IMR-90 (cell line): Measurements from ENCODE around the gene RAD51B.

Source experiments
- BHLHE40 ChIP-seq: fragments of 150-350 bp; IDR thresholded peaks from 2 replicates; pipeline ENCODE4 v1.6.1; 2016; ENCODE audit warnings: mild to moderate bottlenecking, low read depth, low read length
- CEBPB ChIP-seq: IDR thresholded peaks from 2 replicates; pipeline ENCODE4 v1.6.1; 2012; ENCODE audit warnings: low read depth, low read length, improper control_type of control experiment
- MAZ ChIP-seq: IDR thresholded peaks from 2 replicates; pipeline ENCODE4 v1.6.1; 2012; ENCODE audit warnings: low read depth, mild to moderate bottlenecking, low read length, improper control_type of control experiment, moderate library complexity, borderline replicate concordance
- MXI1 ChIP-seq: IDR thresholded peaks from 2 replicates; pipeline ENCODE4 v1.6.1; 2012; ENCODE audit warnings: low read depth, mild to moderate bottlenecking, low read length, moderate library complexity, borderline replicate concordance
- POLR2A ChIP-seq: IDR thresholded peaks from 2 replicates; pipeline ENCODE4 v1.6.1; 2012; ENCODE audit warnings: mild to moderate bottlenecking, low read depth, low read length
- RAD21 ChIP-seq: IDR thresholded peaks from 2 replicates; pipeline ENCODE4 v1.6.1; 2012; ENCODE audit warnings: low read length, improper control_type of control experiment
- RCOR1 ChIP-seq: IDR thresholded peaks from 2 replicates; pipeline ENCODE4 v1.6.1; 2012; ENCODE audit warnings: mild to moderate bottlenecking, low read length, improper control_type of control experiment; ENCODE audit not compliant: insufficient replicate concordance
- RFX5 ChIP-seq: IDR thresholded peaks from 2 replicates; pipeline ENCODE4 v1.8.0; 2012; ENCODE audit warnings: low read depth, mild to moderate bottlenecking, low read length, moderate library complexity
- TF ChIP-seq, protein P1 (sequence below): conservative IDR thresholded peaks from 2 replicates; pipeline ENCODE4 v1.5.1; 2012; ENCODE audit warnings: mild to moderate bottlenecking, low read depth, low read length, improper control_type of control experiment
- TF ChIP-seq, protein P2 (sequence below): fragments of 150-350 bp; IDR thresholded peaks from 2 replicates; pipeline ENCODE4 v1.6.1; 2017; ENCODE audit warnings: mild to moderate bottlenecking, antibody characterized with exemption, low read length, low read depth

DNA sequence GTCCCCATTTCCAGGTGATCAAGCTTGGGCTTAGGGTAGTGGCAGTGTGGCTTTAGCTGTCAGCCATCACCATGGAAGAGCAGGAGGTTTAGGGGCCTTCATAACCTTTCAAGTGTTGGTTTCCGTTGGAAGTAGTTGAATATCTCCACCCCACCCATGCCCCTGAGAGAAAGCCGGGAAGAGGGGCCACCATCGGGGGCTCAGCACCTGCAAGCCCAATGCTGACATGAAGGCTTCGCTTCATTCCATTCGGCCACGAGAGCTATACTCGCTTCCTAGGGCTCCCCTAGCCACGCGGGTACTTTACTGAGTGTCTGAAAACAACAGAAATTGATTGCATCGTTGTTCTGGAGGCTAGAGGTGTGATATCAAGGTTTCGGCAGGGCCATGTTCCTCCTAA, 738.5 kb downstream of the RAD51B start:
- TF ChIP-seq RCOR1 = no peak
- no peak for TF ChIP-seq MXI1
- TF ChIP-seq, protein P1, sequence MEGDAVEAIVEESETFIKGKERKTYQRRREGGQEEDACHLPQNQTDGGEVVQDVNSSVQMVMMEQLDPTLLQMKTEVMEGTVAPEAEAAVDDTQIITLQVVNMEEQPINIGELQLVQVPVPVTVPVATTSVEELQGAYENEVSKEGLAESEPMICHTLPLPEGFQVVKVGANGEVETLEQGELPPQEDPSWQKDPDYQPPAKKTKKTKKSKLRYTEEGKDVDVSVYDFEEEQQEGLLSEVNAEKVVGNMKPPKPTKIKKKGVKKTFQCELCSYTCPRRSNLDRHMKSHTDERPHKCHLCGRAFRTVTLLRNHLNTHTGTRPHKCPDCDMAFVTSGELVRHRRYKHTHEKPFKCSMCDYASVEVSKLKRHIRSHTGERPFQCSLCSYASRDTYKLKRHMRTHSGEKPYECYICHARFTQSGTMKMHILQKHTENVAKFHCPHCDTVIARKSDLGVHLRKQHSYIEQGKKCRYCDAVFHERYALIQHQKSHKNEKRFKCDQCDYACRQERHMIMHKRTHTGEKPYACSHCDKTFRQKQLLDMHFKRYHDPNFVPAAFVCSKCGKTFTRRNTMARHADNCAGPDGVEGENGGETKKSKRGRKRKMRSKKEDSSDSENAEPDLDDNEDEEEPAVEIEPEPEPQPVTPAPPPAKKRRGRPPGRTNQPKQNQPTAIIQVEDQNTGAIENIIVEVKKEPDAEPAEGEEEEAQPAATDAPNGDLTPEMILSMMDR = no peak
- no peak for TF ChIP-seq POLR2A
- TF ChIP-seq CEBPB = no peak
- no peak for TF ChIP-seq BHLHE40
- TF ChIP-seq, protein P2, sequence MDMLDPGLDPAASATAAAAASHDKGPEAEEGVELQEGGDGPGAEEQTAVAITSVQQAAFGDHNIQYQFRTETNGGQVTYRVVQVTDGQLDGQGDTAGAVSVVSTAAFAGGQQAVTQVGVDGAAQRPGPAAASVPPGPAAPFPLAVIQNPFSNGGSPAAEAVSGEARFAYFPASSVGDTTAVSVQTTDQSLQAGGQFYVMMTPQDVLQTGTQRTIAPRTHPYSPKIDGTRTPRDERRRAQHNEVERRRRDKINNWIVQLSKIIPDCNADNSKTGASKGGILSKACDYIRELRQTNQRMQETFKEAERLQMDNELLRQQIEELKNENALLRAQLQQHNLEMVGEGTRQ = no peak
- TF ChIP-seq RAD21 = no peak
- no peak for TF ChIP-seq RFX5
- no peak for TF ChIP-seq MAZ
